CD4-positive, alpha-beta T cell treated with Interferon alpha-2 for 1 hour (primary cell): Measurements from ENCODE around the gene CFTR.
"Not testable (repeated sequence)": the region's sequence is repeated elsewhere in the genome, so short reads cannot be mapped to it uniquely, and the experiment has no call there.

Experiments used
- DNase-seq, 2 donors: peaks; one replicate each; pipeline ENCODE4 v3.0.0-alpha.2; 2020 to 2022

Gene CFTR

DNA sequence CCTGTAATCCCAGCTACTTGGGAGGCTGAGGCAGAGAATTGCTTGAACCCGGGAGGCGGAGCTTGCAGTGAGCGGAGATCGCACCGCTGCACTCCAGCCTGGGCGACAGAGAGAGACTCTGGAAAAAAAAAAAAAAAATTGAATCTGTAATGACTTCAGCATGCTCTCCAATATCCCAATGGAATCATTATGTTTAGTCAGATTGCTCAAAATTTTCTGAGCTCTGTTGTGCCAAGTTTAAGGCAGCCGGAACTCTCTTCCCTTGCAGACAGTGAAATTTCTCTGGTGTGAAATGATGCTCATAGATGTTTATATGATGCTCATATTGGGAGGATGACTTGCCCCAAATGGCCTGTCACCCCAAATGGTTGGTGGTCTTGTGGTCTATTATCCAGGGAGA, 212.5 kb downstream of the CFTR start:
- no peak for DNase-seq

DNA sequence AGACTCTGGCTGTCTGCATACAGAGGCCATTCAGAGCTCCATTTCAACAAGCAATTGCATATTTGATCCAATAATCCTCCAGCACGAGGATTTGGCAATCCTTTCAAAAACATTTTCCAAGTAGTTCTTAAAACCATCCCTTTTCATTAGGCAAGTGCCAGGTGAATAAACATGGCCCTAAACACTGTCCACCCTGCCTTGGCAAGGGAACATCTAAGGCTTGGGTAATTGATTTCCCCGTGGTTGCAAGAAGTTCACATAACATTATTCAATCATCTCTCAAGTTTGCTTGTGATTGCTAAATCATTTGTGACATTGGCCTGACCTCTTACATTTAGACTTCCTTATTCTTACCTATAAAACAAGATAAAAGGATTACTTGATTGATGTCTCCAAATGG, 218.2 kb downstream of the CFTR start:
- no peak for DNase-seq

DNA sequence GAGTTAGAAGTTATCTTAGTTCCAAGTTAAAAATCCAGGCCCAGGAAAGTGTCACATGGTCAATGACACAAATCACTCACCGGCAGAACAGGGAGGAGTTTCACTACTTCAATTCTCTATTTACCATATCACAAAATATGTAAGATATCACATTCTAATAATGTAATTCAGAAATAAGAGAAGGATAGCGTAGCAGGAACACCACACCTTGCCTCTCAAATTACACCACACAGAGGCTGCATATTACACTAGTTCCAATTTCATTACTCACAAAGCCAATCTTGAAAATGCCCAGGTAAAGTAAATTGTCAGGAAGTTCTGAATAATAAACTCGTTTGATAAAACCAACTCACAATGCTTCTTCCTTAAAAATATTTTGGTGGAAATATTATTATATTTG, 224.2 kb downstream of the CFTR start:
- DNase-seq: no peak

GRCh38 chr7:117705630-117706029, 225.8 kb downstream of the CFTR start:
- DNase-seq: no peak

GRCh38 chr7:117706210-117706609, 226.4 kb downstream of the CFTR start:
- DNase-seq: no peak

- no peak for DNase-seq
Measured at GRCh38 chr7:117707080-117707479, 227.3 kb downstream of the CFTR start.

- DNase-seq: not testable (repeated sequence)
Measured at GRCh38 chr7:117708173-117708572, 228.3 kb downstream of the CFTR start.

DNA sequence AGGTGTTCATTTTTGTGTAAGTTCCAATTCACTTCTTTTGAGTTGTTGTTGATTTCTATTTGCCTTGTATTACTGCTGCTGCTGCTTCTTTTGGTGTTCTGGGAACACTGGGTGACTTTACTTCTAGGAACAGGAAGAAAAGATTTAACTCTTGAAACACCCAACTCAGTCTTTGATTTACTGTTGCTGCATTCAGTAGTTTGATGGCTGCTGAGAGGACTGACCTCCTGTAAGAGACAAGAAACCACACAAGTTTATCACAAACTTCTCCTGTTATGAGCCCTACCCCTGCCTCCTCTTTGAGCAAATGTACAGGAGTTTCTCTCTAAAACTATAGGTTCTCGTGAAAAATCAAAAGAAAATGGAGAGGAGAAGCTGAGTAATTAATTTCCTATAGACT, 231.7 kb downstream of the CFTR start:
- no peak for DNase-seq

DNA sequence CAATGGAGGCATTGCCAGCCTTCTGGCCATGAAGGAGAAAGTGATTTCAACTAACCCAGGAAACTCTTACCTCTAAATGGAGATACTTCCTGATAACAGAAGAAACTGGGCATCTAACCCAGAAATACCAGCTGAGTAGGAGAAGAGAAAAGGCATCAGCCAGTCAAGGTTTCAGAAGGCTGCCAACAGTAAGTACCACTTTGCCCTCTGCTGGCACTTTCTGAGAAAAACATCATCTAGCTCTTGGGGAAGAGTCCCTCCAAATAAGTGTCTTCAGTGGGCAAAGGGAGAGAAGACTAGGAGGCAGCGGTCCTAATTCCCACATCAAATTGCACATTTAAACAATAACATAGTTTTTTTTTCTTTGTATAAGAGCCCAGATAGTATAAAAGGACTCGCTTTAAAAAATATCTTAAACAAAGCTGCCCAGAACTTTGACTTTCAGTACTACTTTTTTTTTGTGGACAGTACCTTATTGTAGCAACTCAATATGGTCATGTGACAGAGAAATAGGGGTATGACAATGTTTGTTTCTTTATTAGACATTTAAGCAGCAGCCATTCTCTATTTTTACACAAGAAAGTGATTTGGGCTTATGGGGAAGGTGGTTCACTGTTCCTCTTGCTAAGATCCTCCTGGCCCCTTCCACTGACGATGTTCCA, 236.1 kb downstream of the CFTR start:
- DNase-seq: no peak

DNA sequence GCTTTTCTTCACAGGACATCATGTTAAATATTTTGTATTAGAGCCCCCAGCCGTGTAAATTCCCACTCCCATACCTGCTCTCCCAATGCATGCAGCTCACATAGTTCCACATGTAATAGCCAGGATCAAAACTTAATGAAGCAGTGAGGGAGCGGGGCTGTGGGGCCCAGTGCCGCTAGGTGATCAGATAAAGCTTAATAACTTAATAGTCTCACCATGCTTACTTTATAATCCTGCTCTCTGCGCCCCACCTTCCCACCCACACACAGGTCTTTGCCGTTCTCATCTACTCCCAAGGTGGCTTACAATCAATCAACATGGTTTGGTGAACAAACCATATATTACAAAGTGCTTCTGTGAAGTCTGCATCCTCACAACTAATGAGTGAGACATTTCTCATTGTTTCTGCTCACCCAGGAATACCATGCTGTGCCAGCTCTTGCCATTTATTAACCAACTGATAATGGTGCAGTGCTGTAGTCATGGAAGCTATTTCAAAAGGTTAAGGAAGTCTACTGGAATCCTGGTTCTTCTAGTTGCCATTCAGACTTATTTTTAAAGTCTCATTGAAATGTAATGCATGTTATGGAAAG, 237.0 kb downstream of the CFTR start:
- no peak for DNase-seq

DNA sequence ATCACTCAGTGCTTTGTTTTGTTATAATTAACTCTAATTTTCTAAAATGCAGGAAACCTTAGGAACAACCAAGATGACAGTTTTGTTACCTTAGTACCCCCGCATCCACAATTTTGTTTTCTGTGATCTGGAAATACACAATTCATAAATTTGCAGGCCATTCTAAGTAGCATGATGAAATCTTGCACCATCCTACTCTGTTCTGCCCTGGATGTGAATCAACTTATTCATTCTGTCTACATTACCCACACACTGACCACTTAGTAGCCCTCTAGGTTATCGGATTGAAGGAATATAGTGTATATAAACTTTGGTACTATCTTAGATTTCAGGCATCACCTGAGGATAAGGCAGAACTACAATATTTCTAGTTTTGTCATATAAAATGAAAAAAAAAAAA, 237.5 kb downstream of the CFTR start:
- DNase-seq: no peak
